ENCODE data around the gene CKS1B. TPM values are rescaled to one million over a fixed set of nuclear protein-coding genes. Genes with fewer than 3 reads are reported as not detected.

CKS1B gene
- 41.0 and 43.2 TPM in 2 replicates for total RNA-seq

DNA sequence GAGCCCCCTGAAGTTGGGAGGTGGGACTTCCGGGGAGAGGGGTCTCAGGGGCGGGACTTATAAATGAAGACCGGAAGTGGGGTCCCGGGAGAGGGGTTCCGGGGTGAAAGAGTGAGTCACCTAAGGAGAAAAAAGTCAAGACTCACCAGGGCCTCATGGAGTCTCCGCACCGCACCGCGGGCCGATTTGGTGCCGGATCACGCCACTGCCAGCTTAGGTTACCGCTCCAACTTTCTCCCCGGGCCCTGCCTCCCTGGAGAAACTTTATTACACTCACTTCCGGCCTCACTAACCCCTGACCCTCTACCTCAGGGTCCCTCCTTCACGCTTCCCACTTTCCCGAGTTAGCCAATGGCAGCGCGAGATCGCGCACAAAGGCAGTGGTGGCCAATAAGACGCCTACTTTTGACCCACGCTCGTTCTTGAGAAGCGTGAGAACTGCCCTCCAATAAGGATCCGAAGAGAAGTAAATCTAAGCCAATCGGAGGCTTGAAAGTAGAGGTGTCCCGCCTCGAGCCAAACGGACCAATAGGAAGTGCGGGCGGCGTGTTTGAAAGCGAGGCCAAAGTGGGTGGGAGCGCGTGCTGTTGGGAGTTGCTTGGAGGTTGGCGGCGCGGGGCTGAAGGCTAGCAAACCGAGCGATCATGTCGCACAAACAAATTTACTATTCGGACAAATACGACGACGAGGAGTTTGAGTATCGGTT lies at the start of gene CKS1B:
Gene CKS1B, plus strand, starts transcription at position 580 of the 706 bp plus-strand sequence. Its CDS starts 65 bp downstream, at position 645.

GRCh38 chr1:154936555-154937084 lies 37.9 kb upstream of the CKS1B start, which contains the start of gene PMVK:
Gene PMVK, minus strand, starts transcription at chr1:154936719. Its CDS starts 34 bp downstream, at chr1:154936685.

DNA sequence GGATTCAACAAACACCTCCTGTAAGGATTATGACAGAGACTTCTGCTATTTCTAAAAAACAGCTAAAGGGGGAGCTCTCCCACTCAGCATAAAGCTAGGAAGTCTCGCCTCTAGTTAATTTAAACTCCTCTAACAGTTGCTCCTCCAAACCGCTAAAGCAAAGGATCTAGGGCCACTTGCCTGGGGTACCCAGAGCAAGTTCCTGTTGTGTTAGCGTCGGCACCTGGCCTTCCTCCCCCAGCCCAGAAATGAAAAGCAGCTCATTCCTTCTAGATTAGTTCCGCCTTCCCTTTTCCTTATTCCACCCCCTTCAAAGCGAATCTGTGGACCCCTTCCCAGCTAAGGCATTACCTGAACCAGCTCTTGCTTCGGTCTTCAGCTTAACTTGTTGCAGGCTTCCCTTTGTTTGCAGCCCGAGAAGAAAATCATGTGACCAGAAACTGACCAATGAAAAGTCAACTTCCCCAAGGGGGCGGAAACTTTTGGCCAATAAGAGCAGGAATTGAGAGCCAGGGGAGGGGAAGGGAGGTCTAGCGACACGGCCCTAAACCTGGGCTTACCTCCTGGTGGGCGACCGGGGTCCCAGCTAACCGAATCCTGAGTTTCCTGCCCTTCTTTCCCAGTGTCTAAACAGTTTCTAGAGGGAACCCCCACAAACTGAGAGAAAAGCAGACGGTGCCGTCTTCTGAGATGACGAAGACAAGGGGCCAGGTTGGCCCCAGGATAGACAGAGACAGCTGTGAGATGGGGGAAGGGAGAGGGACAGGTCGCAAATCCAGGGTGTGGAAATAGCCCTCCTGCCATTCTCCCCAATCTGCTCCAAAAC lies 18.6 kb upstream of the CKS1B start, which contains the start of gene PBXIP1:
Gene PBXIP1, minus strand, starts transcription at position 382 of the 826 bp plus-strand sequence. CDS start 2,378 bp downstream, outside the sequence.

DNA sequence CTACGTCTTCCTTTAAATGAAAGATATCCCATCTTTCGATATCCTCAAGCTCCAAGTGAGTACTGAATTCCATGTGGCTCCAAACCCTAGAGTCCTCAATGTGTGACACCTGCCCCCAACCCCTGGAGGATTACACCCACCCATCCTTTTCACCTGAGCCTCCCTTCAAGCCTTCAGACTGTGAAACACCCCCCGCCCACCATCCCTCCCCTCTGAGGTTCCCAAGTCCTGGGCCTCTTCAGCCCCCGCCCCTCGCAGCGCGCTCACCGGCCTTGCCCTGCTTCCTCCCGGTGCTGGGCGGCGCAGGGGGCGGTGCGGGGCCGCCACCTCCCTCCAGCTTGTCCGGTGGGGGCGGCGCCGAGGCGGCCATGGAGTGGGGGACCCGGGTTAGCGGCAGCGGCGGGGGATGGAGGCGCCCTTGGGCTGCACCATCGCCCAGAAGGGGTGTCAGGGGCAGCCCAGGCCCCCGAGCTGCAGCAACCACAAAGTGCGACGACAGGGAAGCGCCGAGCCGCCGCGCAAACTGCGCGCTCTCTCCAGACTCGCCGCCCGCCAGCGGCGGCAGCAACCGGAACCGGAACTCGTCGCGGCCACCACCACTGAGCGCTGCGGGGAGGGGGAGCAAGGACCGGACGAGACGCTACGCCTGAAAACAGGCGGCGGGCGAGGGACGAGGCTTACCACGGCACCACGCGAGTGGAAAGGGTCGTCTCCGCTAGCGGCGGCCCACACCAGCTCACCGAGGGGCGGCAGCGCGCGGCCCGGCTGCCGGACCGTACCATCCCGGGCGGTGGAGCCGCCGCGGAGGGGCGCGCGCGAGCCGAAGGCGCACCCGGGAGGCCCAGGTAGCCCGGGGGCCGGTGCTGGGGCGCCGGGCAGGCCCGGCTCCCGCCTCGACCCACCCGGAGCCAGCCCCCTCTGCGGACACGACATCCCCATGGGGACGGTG lies 13.0 kb upstream of the CKS1B start, which contains the start of gene PYGO2:
Gene PYGO2, minus strand, starts transcription at position 576 of the 949 bp plus-strand sequence. Its CDS starts 206 bp downstream, at position 370.

GRCh38 chr1:154970631-154971340 lies 3.7 kb upstream of the CKS1B start, which contains the start of gene SHC1:
Gene SHC1, minus strand, starts transcription at chr1:154970747. Its CDS starts 221 bp downstream, at chr1:154970526.

GRCh38 chr1:154982897-154983648 lies 8.6 kb downstream of the CKS1B start, which contains the start of gene FLAD1:
Gene FLAD1, plus strand, starts transcription at chr1:154983344. Its CDS starts 351 bp downstream, at chr1:154983695.

DNA sequence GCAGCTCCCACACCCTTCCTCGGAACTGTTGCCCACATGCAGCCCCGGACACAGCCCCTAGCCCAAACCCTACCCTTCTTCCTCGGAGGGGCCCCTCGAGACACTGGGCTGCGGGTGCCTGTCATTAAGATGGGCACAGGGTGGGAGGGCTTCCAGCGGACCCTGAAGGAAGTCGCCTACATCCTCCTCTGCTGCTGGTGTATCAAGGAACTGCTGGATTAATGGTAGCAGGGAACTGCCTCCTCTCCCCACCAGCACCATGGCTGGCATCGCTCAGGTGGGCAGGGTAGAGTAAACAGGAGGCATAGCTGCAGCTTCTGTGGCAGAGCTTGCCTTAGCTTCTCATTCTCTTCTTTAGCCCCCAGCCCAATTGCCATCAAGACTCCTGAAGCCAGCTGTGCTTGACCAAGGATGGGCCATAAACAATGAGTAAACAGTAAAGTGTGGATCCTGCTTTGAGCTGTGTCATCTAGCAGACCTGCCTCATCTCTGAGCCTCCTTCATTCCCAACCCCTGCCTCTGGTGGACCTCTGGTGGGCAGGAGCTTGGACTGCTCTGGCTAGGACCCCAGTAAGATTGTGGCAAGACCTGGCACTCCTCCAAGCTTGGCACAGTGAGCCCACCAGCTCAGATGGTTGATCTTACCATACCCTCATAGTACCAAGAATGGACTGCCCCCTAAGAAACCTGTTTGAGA lies 19.2 kb downstream of the CKS1B start, which contains the start of gene LENEP:
Gene LENEP, plus strand, starts transcription at position 15 of the 697 bp plus-strand sequence. Its CDS starts 22 bp downstream, at position 37.

GRCh38 chr1:155002464-155003226 lies 28.2 kb downstream of the CKS1B start, which contains the start of gene ZBTB7B:
Gene ZBTB7B, plus strand, starts transcription at chr1:155002802. Its CDS starts 11,859 bp downstream, at chr1:155014661.

Small RNA genes within 50 kb of the gene (small RNA-seq; reads per million reads assigned to genes)
- gene MIR4258, result not detected
- not detected for gene RF00017

Other genes starting within 250 kb of the CKS1B start
- gene KCNN3, start 104.4 kb upstream of the CKS1B start, total RNA-seq, result under 0.01 TPM in 2 replicates
- 5.0 and 6.3 TPM in 2 replicates for gene PMVK, start 38.0 kb upstream of the CKS1B start, total RNA-seq
- gene PBXIP1, start 18.6 kb upstream of the CKS1B start, total RNA-seq, result 48.5 and 97.4 TPM in 2 replicates
- gene PYGO2, start 12.9 kb upstream of the CKS1B start, total RNA-seq, result 21.8 and 22.4 TPM in 2 replicates
- 138 and 239 TPM in 2 replicates for gene SHC1, start 3.9 kb upstream of the CKS1B start, total RNA-seq
- gene FLAD1, start 8.7 kb downstream of the CKS1B start, total RNA-seq, result 20.0 and 31.0 TPM in 2 replicates
- 3.9 TPM in 1 of 2 replicates, not detected in the other for gene LENEP, start 18.9 kb downstream of the CKS1B start, total RNA-seq
- 26.3 and 29.4 TPM in 2 replicates for gene ZBTB7B, start 28.1 kb downstream of the CKS1B start, total RNA-seq
- gene DCST2, start 59.1 kb downstream of the CKS1B start, total RNA-seq, result 0.43 and 2.4 TPM in 2 replicates
- 0.22 TPM in 1 of 2 replicates, not detected in the other for gene DCST1, start 59.1 kb downstream of the CKS1B start, total RNA-seq
- gene ADAM15, start 76.6 kb downstream of the CKS1B start, total RNA-seq, result 110 and 156 TPM in 2 replicates
- 7.9 and 10.2 TPM in 2 replicates for gene EFNA4, start 89.1 kb downstream of the CKS1B start, total RNA-seq
- gene EFNA3, start 104.2 kb downstream of the CKS1B start, total RNA-seq, result 2.0 and 3.5 TPM in 2 replicates
- 18.8 and 59.3 TPM in 2 replicates for gene EFNA1, start 153.2 kb downstream of the CKS1B start, total RNA-seq
- 29.8 and 44.9 TPM in 2 replicates for gene SLC50A1, start 161.2 kb downstream of the CKS1B start, total RNA-seq
- 40.8 and 47.1 TPM in 2 replicates for gene DPM3, start 165.8 kb downstream of the CKS1B start, total RNA-seq
- gene KRTCAP2, start 198.6 kb downstream of the CKS1B start, total RNA-seq, result 98.0 and 123 TPM in 2 replicates
- gene TRIM46, start 199.2 kb downstream of the CKS1B start, total RNA-seq, result 1.5 and 1.6 TPM in 2 replicates
- gene THBS3, start 233.2 kb downstream of the CKS1B start, total RNA-seq, result 226 and 607 TPM in 2 replicates
- gene MTX1, start 234.0 kb downstream of the CKS1B start, total RNA-seq, result 27.9 and 69.6 TPM in 2 replicates

Measured in placental epithelial cell (primary cell).